GM19025 (cell line): ENCODE results near the gene CNN2.

Experiments
- ATAC-seq: cut with Tn5 transposase; IDR thresholded peaks from one replicate; pipeline ENCODE4 v1.9.1; 2021; ENCODE audit warnings: mild to moderate bottlenecking, low read depth, moderate library complexity; ENCODE audit not compliant: unreplicated experiment

Gene CNN2

GRCh38 chr19:995051-995827 is 31.2 kb upstream of the CNN2 start:
- no peak for ATAC-seq

GRCh38 chr19:996051-996838 is 30.2 kb upstream of the CNN2 start:
- no peak for ATAC-seq

GRCh38 chr19:998064-998463 is 28.3 kb upstream of the CNN2 start:
- no peak for ATAC-seq

- ATAC-seq = no peak
Measured at GRCh38 chr19:999379-999719, 27.1 kb upstream of the CNN2 start.

GRCh38 chr19:1000095-1000494 is 26.3 kb upstream of the CNN2 start, which contains the start of gene GRIN3B:
Gene GRIN3B (plus strand): TSS chr19:1000419. CDS start chr19:1000438, 19 bp downstream.
- ATAC-seq = no peak

GRCh38 chr19:1000591-1001537 is 25.5 kb upstream of the CNN2 start:
- no peak for ATAC-seq

- no peak for ATAC-seq
Measured at GRCh38 chr19:1001538-1002166, 24.8 kb upstream of the CNN2 start.

- no peak for ATAC-seq
Measured at GRCh38 chr19:1002600-1002999, 23.8 kb upstream of the CNN2 start.

- no peak for ATAC-seq
Measured at GRCh38 chr19:1003283-1003682, 23.1 kb upstream of the CNN2 start.

- no peak for ATAC-seq
Measured at GRCh38 chr19:1004204-1004802, 22.1 kb upstream of the CNN2 start.

GRCh38 chr19:1004803-1005664 is 21.4 kb upstream of the CNN2 start:
- no peak for ATAC-seq

GRCh38 chr19:1006711-1007398 is 19.6 kb upstream of the CNN2 start:
- no peak for ATAC-seq

GRCh38 chr19:1007399-1008251 is 18.8 kb upstream of the CNN2 start:
- no peak for ATAC-seq

- ATAC-seq = no peak
Measured at GRCh38 chr19:1008268-1009040, 18.0 kb upstream of the CNN2 start.

GRCh38 chr19:1009041-1009980 is 17.1 kb upstream of the CNN2 start:
- no peak for ATAC-seq
